ENCODE data around the gene RRAGC. TPM values are rescaled to one million over a fixed set of nuclear protein-coding genes. Genes with fewer than 3 reads are reported as not detected.
"Not testable (repeated sequence)": the region's sequence is repeated elsewhere in the genome, so short reads cannot be mapped to it uniquely, and the experiment has no call there.

The RRAGC gene
- total RNA-seq, 4 donors from 2014 or later: 9.9 to 23.3 (median 13.8) TPM

DNA sequence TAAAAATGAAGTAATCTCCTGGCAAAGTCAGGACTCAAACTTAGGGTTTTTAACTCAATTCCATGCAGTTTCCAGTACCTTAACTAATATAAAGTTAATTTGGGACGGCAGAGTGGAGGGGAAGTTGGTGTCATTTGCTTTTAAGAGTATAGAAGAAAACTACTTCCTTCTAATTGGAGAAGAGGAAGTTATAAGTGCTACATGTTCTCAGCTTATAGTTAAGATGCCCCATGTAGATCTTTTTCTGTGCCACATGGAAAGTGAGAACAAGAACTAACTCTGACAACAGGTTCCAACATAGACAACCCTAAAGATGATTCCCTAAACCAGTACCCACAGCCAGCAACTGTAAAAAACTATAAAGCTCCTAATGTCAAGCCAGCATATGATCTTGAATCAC is 11.5 kb downstream of the RRAGC start:
- H3K27ac ChIP-seq: no peak overlapping the region
- peaks cover 0 to 96% (median 0%) of the 10 kb centered on the region in 3 donors for H3K36me3 ChIP-seq

DNA sequence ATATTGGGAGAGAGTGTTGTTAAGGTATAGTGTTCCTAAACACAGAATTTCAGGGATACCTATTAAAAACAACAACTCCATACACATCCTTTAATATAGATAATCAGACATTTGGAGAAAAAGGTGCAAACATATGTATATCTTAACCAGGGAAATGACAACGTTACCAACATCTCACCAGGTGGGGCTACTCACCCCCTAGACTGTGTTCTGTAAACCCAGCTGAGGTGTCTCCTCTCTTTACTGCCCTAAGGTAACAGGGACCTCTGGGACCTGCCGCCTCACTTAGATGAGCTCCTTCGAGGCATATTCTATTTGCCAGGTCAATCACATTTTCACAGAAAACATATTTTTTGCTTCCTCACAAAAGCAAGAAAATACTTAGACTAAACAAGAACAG is 13.4 kb downstream of the RRAGC start:
- peaks cover 0 to 95% (median 0%) of the 10 kb centered on the region in 3 donors for H3K36me3 ChIP-seq

More for the DNA sequence above, 11.5 kb downstream of the RRAGC start:
- H3K27me3 ChIP-seq: no peaks in the 10 kb centered on the region
- H3K4me3 ChIP-seq: no peak overlapping the region
- no peaks in the 10 kb centered on the region for H3K9me3 ChIP-seq
- peaks cover 0 to 3% (median 0%) of the 10 kb centered on the region in 4 donors for H3K4me1 ChIP-seq
- no peak for DNase-seq
- TF ChIP-seq, protein P1, sequence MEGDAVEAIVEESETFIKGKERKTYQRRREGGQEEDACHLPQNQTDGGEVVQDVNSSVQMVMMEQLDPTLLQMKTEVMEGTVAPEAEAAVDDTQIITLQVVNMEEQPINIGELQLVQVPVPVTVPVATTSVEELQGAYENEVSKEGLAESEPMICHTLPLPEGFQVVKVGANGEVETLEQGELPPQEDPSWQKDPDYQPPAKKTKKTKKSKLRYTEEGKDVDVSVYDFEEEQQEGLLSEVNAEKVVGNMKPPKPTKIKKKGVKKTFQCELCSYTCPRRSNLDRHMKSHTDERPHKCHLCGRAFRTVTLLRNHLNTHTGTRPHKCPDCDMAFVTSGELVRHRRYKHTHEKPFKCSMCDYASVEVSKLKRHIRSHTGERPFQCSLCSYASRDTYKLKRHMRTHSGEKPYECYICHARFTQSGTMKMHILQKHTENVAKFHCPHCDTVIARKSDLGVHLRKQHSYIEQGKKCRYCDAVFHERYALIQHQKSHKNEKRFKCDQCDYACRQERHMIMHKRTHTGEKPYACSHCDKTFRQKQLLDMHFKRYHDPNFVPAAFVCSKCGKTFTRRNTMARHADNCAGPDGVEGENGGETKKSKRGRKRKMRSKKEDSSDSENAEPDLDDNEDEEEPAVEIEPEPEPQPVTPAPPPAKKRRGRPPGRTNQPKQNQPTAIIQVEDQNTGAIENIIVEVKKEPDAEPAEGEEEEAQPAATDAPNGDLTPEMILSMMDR (IDR thresholded peaks at IDR 0.05): no peak
- TF ChIP-seq POLR2A (IDR thresholded peaks at IDR 0.05): no peak

DNA sequence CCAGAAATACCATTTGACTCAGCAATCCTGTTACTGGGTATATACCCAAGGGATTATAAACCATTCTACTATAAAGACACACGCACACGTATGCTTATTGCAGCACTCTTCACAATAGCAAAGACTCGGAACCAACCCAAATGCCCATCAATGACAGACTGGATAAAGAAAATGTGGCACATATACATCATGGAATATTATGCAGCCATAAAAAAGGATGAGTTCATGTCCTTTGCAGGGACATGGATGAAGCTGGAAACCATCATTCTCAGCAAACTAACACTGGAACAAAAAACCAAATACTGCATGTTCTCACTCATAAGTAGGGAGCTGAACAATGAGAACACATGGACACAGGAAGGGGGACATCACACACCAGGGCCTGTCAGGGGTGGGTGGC is 14.5 kb downstream of the RRAGC start:
- not testable (repeated sequence) for H3K27ac ChIP-seq, H3K9me3 ChIP-seq, H3K4me1 ChIP-seq, DNase-seq, H3K4me3 ChIP-seq, H3K27me3 ChIP-seq
- H3K36me3 ChIP-seq: peaks cover 0 to 93% (median 0%) of the 10 kb centered on the region in 3 donors

More for the DNA sequence above, 13.4 kb downstream of the RRAGC start:
- no peak overlapping the region for H3K4me3 ChIP-seq
- DNase-seq: no peak
- H3K4me1 ChIP-seq: peaks cover 0 to 3% (median 0%) of the 10 kb centered on the region in 4 donors
- H3K27ac ChIP-seq: no peak overlapping the region
- H3K9me3 ChIP-seq: no peaks in the 10 kb centered on the region
- TF ChIP-seq, protein P1 (IDR thresholded peaks at IDR 0.05): no peak
- no peak for TF ChIP-seq POLR2A (IDR thresholded peaks at IDR 0.05)
- no peaks in the 10 kb centered on the region for H3K27me3 ChIP-seq

DNA sequence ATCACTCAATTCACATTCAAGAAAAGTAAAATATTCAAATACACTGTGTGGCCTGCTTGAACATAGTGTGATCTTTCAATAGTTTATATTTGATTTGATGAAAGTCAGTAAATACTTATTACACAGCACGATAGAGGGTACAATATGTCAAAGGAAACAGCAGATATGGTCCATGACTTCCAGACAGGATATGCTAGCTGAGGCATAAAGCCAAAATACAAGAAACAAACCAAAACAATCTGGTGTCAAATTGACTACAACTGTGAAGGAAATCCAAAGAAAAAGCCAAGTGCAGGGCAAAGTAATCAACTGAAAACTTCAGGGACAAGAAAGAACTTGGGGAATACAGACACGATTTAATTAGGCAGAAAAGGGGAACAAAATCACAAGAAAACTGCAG is 19.3 kb downstream of the RRAGC start:
- Histone ChIP-seq H3K27me3 (no peaks in the 10 kb centered on the region), H3K4me3 (no peak overlapping the region), H3K36me3 (peaks cover 0 to 67% (median 0%) of the 10 kb centered on the region in 3 donors), H3K9me3 (no peaks in the 10 kb centered on the region), H3K27ac (no peak overlapping the region), H3K4me1 (no peaks in the 10 kb centered on the region)
- no peak for TF ChIP-seq POLR2A (IDR thresholded peaks at IDR 0.05)
- TF ChIP-seq, protein P1 (IDR thresholded peaks at IDR 0.05): no peak
- no peak for DNase-seq

DNA sequence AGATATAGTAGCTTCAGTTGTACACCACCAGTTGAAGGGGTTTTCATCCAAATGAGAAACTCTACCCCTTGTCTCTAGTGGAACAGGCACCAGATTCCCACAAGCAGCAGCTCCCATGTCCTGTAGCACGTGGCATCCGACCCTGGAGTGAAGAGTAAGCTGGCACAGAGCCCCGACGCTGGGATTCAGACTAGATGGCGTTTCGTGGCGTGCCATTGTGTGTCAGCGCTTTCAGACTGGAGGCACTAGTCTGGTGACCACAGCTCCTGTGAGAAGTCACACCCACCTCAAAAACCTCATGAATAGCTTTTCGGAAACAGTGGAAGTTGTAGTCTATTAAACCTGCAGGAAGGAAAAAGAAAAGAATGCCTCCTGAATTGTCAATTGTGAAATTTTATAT is 20.2 kb downstream of the RRAGC start:
- no peak overlapping the region for H3K27ac ChIP-seq
- DNase-seq: no peak
- H3K27me3 ChIP-seq: no peaks in the 10 kb centered on the region
- peaks cover 0 to 57% (median 0%) of the 10 kb centered on the region in 3 donors for H3K36me3 ChIP-seq
- no peak overlapping the region for H3K4me3 ChIP-seq
- H3K4me1 ChIP-seq: no peaks in the 10 kb centered on the region
- TF ChIP-seq POLR2A (IDR thresholded peaks at IDR 0.05): no peak
- TF ChIP-seq, protein P1 (IDR thresholded peaks at IDR 0.05): no peak
- H3K9me3 ChIP-seq: no peaks in the 10 kb centered on the region

DNA sequence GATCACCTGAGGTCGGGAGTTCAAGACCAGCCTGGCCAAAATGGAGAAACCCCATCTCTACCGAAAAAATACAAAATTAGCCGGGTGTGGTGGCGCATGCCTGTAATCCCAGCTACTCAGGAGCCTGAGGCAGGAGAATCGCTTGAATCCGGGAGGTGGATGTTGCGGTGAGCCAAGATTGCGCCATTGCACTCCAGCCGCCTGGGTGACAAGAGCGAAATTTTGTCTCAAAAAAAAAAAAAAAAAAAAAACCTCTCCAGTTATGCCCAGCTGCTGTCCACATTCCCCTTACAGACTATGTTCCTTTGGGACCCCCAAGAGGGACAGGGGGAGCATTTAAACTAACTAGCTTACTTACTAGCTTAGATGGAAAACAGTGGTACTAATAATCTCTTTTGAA is 23.3 kb downstream of the RRAGC start:
- H3K9me3 ChIP-seq, DNase-seq, H3K27ac ChIP-seq, H3K4me3 ChIP-seq, H3K27me3 ChIP-seq, H3K4me1 ChIP-seq: not testable (repeated sequence)
- peaks cover 0 to 29% (median 0%) of the 10 kb centered on the region in 3 donors for H3K36me3 ChIP-seq

Data from Peyer's patch (tissue), 4 donors.